WERI-Rb-1 (cell line): ENCODE results near the gene LIPK.

Experiments used
- DNase-seq: peaks from one replicate; pipeline ENCODE4 v3.0.0-alpha.2; 2020
- H3K27ac ChIP-seq: fragments of 250-450 bp; sonication (Bioruptor Pico); 2 replicates; pipeline ENCODE4 v1.5.1; 2020; ENCODE audit warnings: mild to moderate bottlenecking, moderate library complexity
- H3K27me3 ChIP-seq: fragments of 250-450 bp; sonication (Bioruptor Pico); 2 replicates; pipeline ENCODE4 v1.5.1; 2021; ENCODE audit warnings: mild to moderate bottlenecking, low read depth, moderate library complexity; ENCODE audit not compliant: insufficient read depth, severe bottlenecking
- H3K36me3 ChIP-seq: fragments of 250-450 bp; sonication (Bioruptor Pico); 2 replicates; pipeline ENCODE4 v1.5.1; 2020; ENCODE audit warnings: mild to moderate bottlenecking, moderate library complexity
- H3K4me3 ChIP-seq: 2 replicates; pipeline ENCODE4 v1.5.1; 2011; ENCODE audit warnings: low read depth, mild to moderate bottlenecking, control low read depth, low read length
- H3K9me3 ChIP-seq: fragments of 250-450 bp; sonication (Bioruptor Pico); 2 replicates; pipeline ENCODE4 v1.5.1; 2021; ENCODE audit warnings: mild to moderate bottlenecking, moderate library complexity; ENCODE audit not compliant: severe bottlenecking
- TF ChIP-seq, protein P1 (sequence below): IDR thresholded peaks from 2 replicates; pipeline ENCODE4 v1.5.1; 2011; ENCODE audit warnings: low read depth, mild to moderate bottlenecking, control low read depth, inconsistent platforms, low read length

Gene LIPK

DNA sequence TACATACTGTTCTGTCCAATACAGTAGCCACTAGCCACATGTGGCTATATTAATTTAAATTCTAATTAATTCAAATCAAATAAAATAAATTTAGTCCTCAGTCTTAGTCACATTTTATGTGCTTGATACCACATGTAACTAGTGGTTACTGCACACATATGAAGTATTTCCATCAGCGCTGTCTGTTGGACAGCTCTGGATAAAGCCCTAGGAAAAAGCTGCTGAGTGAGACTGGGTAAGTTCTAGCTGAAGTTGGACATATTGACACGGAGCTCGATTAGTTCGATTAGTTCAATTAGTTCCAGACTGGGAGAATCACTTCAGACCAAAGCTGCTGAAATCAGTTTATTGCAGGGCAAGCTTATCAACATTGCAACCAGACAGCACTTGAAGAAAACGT, 81.4 kb downstream of the LIPK start:
- no peak overlapping the region for H3K4me3 ChIP-seq
- no peaks in the 10 kb centered on the region for H3K36me3 ChIP-seq
- H3K9me3 ChIP-seq, result no peaks in the 10 kb centered on the region
- no peak for DNase-seq
- TF ChIP-seq, protein P1, sequence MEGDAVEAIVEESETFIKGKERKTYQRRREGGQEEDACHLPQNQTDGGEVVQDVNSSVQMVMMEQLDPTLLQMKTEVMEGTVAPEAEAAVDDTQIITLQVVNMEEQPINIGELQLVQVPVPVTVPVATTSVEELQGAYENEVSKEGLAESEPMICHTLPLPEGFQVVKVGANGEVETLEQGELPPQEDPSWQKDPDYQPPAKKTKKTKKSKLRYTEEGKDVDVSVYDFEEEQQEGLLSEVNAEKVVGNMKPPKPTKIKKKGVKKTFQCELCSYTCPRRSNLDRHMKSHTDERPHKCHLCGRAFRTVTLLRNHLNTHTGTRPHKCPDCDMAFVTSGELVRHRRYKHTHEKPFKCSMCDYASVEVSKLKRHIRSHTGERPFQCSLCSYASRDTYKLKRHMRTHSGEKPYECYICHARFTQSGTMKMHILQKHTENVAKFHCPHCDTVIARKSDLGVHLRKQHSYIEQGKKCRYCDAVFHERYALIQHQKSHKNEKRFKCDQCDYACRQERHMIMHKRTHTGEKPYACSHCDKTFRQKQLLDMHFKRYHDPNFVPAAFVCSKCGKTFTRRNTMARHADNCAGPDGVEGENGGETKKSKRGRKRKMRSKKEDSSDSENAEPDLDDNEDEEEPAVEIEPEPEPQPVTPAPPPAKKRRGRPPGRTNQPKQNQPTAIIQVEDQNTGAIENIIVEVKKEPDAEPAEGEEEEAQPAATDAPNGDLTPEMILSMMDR, result no peak
- no peak overlapping the region for H3K27ac ChIP-seq
- H3K27me3 ChIP-seq, result no peaks in the 10 kb centered on the region

DNA sequence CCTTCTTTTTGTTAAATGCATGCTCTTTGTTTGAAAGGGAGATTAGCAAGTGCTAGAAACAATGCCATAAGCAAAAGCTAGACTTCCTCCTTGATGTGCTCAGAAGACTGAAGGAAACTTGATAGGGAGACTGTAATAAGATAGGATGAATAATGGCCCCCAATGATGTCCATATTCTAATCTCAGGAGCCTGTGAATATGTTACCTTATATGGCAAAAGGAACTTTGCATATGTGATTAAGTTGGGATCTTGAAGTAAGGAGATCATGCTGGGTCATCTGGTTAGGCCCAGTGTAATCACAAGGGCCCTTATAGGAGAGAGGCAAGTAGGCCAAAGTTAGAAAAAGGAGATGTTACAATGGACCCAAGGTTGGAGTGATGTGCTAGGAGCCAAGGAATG, 82.9 kb downstream of the LIPK start:
- no peak for DNase-seq
- TF ChIP-seq, protein P1, result no peak
- no peak overlapping the region for H3K4me3 ChIP-seq
- no peaks in the 10 kb centered on the region for H3K36me3 ChIP-seq
- no peak overlapping the region for H3K27ac ChIP-seq
- no peaks in the 10 kb centered on the region for H3K9me3 ChIP-seq
- no peaks in the 10 kb centered on the region for H3K27me3 ChIP-seq

DNA sequence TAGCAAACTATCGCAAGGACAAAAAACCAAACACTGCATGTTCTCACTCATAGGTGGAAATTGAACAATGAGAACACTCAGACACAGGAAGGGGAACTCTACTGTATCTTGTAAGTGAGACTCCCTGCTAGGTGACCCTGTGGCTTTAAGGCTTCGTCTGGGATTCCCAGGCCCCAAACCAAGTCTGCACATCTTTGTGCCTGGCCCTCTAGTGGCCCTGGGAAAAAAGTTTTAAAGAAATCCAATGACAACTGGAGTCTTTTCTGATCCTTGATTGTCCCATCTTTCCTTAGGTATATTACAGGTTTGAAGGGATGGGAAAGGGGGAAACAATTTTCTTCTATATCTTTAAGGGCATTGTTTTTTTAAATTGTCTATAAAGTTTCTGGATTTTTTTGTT, 85.9 kb downstream of the LIPK start:
- Histone ChIP-seq H3K27me3 (no peaks in the 10 kb centered on the region), H3K36me3 (no peaks in the 10 kb centered on the region), H3K27ac (no peak overlapping the region), H3K9me3 (no peaks in the 10 kb centered on the region), H3K4me3 (no peak overlapping the region)
- TF ChIP-seq, protein P1, result peak; percentile 59
- peak; percentile 42 for DNase-seq

DNA sequence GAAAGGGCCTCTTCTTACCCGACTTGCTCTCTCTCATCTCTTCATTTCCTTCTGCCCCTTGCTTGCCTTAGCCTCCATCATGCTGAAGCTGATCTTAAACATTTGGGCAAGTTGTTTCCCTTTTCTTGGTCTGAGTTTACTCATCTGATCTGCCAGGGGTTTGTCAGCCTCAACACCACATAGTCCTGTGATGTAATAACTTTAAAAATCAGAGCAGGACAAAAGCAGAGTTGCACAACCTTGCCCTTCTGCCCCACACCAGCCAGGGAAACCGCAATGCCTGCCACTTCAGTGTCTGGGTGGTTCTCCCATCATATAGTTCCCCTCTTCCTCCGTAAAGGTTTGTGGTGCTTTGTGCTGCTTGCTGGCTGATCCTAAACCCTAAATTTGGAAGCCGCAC, 86.6 kb downstream of the LIPK start:
- TF ChIP-seq, protein P1, result no peak
- no peak overlapping the region for H3K4me3 ChIP-seq
- no peak for DNase-seq
- no peak overlapping the region for H3K27ac ChIP-seq
- no peaks in the 10 kb centered on the region for H3K9me3 ChIP-seq
- H3K27me3 ChIP-seq, result no peaks in the 10 kb centered on the region
- H3K36me3 ChIP-seq, result no peaks in the 10 kb centered on the region

DNA sequence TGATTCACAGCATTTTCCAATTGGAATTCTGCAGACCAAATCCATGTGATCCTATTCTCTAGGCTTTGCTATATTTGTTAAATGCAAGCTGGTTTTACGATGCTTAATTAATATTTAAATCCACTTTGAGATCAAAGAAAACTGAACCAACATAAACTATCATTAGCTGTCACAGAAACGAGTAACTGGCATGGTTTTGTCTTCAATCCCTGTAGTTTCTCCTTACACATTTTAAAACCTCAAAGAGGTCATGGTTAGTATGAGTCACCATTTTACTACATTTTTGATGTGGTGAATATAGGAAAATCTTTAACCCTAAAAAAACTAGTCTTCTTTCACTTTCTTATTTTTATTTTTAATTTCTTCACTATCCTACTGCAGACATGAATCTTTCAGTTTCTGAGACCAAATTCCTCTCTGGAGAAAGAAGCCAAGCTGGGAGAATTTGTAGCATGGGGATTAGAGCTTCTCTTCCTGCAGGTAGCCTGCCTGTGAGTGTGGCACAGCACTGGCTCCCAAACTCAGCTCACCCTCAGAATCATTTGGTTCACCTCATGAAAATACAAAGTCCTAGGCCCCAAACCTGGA, 87.8 kb downstream of the LIPK start:
- Histone ChIP-seq H3K9me3 (no peaks in the 10 kb centered on the region), H3K4me3 (no peak overlapping the region), H3K36me3 (no peaks in the 10 kb centered on the region), H3K27me3 (no peaks in the 10 kb centered on the region), H3K27ac (no peak overlapping the region)
- TF ChIP-seq, protein P1, result no peak
- DNase-seq, result no peak

DNA sequence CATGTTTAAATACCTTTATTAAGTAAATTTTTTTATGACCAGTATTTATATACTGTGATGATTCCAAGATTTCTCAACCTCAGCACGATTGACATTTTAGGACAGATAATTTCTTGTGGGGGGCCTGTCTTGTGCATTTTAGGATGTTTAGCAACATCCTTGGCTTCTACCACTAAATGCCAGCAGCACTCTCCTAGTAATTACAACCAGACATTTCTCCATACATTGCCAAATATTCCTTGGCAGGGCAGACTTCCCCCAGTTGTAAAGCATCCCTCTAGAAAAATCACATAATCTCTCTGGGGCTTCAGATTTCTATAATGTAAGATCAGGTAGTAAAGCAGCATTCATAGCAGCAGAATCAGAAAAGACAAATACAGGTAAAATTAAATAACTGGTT, 88.7 kb downstream of the LIPK start:
- no peaks in the 10 kb centered on the region for H3K9me3 ChIP-seq
- no peak for DNase-seq
- TF ChIP-seq, protein P1, result no peak
- no peaks in the 10 kb centered on the region for H3K36me3 ChIP-seq
- H3K27me3 ChIP-seq, result no peaks in the 10 kb centered on the region
- no peak overlapping the region for H3K27ac ChIP-seq
- H3K4me3 ChIP-seq, result no peak overlapping the region
